ENCODE data around the gene TNFRSF21.
"Not testable (repeated sequence)": the region's sequence is repeated elsewhere in the genome, so short reads cannot be mapped to it uniquely, and the experiment has no call there.

The TNFRSF21 gene

GRCh38 chr6:47309291-47310130, at the start of gene TNFRSF21:
TNFRSF21 (minus strand) TSS chr6:47309905; CDS start chr6:47309511, 394 bp downstream.
- peak; percentile 86 for DNase-seq

DNA sequence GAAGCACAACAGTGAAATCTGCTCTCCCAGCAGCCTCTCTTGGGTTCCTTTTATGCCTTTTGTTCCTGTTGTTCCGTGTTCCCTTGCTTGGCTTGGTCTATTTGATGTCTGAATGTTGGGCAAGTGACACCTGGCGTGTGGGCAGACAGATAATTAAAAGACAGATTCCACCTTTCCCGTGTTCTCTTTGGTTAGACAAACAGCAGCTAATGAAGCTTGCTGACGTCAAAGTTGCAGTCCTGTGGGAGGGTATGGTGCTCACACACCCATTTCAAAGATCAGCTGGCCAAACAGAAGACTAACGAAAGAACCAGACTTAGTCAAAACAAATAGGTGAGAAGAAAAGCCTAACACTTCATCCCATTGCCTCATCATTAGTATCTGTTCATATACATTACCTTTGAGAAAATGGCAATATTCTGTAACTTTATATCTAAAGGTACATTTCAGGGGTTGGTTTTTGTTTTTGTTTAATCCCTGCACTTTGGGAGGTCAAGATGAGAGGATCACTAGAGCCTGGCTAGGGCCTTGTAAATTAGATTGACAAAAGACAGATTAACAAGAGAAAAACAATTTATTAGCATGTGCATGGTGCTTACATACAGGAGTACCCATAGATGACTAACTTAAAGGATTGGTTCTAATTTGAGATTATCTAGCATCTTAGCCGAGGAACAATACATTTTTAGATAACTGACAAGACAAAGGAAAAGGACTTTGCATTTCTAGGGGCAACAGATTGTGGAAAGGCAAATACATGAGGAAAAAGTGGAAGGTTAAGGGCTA, 48.9 kb upstream of the TNFRSF21 start:
- DNase-seq = no peak

DNA sequence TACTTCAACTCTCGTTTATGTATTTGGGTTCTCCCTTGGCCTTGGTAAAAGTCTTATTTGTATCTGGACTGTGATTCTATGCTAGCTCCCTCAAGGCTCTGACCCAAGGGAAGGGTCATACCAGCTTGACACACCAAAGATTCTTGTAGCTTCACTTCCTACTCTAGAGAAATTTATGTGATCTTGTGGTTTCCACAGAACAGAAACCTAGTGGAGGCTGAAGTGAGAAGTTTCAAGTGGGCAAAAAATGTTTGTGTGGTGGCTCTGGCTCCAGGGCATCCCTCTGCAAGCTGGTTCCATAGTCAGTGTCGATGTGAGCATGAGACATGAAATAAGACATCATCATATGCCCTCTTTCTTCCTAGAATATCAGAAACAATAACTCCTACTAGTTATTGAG, 48.1 kb upstream of the TNFRSF21 start:
- no peak for DNase-seq

GRCh38 chr6:47355496-47355895, 45.8 kb upstream of the TNFRSF21 start:
- DNase-seq = no peak

- no peak for DNase-seq
Observed at GRCh38 chr6:47353871-47354270, 44.2 kb upstream of the TNFRSF21 start.

DNA sequence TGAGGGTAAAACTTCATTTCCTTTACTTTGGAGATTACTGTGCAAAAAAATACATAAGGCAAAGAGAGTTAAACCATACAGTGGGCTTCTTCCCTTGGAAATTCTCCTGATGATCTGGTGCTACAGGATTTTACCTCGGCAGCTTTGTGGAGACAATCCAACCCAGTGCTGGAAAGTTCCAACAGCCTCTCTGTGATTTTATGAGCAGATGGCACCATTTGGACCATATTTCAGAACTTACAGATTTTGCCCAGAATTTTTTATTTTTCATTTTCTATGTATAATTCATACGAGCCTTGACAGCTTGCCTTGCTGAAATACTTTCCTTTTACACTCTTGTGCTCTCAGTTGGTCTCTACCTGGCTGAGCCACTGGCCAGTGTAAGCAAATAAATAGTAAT, 43.3 kb upstream of the TNFRSF21 start:
- no peak for DNase-seq

DNA sequence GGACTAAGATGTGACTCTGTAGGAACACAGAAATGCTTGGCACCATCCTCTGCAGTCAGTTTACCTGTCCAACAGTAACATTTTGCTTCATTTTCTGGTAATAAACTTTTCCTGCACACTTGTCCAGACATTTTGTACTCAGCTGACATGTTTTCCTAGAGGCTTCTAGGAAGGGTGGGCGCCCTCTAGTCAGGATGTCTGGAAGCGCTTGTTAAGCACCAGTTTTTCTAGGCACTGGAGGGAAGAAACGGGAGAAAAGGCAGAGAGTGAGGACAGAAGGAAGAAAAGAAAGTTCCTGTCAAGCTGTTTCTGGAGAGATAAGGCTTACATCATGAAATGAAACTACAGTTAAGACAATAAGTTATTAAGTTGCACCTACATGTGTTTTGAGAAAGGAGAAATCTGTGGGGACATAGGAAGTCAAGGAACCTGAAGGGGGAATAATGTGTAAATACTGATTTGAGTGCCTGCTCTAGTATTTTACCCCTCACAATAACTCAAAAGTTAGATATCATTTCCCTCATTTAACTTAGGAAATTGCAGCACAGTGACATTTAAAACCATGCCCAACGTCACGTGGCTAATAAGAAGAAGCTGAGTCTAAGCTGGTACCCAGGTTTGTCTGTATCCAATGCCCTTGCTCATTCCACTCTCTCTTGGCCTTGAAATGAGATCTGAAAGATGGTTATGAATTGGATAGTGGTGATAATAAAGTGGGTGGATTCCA, 42.7 kb upstream of the TNFRSF21 start:
- DNase-seq = no peak

- no peak for DNase-seq
Observed at GRCh38 chr6:47351621-47352020, 41.9 kb upstream of the TNFRSF21 start.

GRCh38 chr6:47349931-47350330, 40.2 kb upstream of the TNFRSF21 start:
- DNase-seq = no peak

DNA sequence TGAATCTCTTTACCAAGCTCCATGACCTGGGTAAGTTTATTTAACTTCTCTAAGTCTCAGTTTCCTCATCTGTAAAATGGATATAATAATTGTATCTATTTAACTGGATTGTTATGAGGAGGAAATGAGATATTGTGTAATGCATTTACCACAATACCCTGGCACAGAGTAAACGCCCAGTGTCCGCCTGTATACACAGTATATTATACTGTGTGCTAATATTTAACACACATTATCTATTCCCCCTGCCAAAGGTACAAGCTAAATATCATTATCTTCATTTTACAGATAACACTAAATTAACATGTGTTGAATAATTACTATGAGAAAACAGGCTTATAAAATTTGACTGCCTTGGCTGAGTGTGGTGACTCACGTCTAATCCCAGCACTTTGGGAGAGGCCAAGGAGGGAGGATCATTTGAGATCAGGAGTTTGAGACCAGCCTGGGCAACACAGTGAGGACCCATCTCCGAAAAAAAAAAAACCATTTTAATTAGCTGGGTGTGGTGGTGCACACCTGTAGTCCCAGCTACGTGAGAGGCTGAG, 38.7 kb upstream of the TNFRSF21 start:
- no peak for DNase-seq

DNA sequence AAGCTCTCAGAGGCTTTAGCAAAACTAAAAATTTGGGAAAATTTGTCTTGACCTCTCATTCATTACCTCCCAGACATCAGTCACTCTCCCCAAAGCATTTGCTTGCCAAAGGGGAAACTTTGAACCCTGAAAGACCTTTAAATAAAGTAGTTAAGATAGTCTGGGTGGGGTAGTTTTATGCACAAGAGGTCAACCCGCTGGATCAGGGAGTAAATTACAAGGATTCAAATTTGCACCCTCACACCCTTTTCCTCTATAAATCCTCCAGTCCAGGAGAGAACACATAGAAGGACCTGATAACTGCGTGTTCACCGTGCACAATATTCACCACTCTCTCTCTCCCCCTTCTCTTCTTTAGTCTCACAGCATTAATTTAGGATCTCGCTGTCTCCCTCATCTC, 36.1 kb upstream of the TNFRSF21 start:
- no peak for DNase-seq

DNA sequence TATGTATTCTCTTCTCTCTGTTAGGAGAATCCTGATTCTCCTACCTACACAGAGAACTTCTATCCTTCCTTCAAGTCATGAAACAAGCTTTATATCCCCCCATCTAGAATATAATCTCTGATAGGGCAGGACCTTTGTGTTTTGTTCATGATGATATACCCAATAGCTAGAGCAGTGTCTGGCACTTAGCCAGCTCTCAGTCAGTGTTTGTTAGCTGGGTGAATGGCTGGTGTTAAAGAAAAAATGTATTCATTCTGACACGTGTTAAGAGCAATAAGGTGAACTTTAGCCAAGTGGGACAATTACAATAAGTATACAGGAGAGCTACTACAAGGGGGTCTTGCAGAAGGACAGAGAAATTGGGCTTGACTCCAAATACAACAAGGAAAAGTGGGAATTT, 34.3 kb upstream of the TNFRSF21 start:
- no peak for DNase-seq

- DNase-seq = no peak
Observed at GRCh38 chr6:47343600-47343999, 33.9 kb upstream of the TNFRSF21 start.

DNA sequence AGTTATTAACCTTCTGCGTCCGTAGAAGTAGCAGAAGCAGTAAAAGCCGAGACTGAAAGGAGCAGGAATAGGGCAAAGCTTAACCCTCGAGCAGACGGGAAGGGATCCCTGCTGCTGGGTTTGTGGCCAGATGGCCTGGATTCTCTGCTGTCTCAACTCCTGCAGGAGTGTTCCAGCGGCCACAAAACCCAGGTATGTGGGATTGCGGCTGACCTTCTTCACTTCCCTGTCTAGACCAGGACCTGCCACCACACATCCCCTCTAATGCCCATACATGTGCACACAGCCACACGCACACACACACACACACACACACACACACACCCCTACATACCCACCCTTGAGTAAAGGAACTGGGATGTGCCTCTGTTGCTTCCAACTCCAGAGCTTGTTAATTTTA, 33.1 kb upstream of the TNFRSF21 start:
- DNase-seq = no peak

DNA sequence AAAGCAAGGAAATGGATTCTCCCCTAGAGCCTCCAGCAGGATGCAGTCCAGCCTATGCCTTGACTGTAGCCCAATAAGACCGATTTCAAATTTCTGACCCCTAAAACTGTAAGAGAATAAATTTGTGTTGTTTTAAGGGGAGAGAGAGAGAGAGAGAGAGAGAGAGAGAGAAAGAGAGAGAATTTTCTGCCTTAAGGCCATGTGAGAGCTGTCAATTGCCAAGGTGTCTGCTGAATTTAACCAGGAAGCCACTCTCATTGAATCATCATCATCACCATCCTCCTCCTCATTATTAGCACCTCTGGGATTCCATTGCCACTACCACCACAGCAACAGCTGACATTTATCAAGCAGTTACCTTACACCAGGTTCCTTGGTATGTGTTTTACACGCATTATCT, 27.8 kb upstream of the TNFRSF21 start:
- DNase-seq = no peak

DNA sequence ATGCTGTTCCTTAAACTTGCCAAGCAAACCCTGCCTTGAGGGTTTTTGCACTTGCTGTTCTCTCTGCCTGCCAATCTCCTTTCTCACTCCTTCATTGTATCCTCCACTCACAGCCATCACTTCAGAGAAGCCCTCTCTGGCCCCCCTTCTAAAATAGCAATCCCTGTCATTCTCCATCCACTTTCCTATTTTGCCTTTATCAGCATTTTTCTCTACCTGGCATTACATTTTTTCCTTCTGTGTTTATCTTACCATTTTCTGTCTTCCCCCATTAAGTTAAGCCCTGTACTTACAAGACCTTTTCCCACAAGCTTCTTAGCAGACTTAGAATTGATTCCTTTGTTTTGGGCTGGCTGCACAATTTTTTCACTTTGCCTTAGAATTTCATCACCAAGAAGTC, 26.6 kb upstream of the TNFRSF21 start:
- DNase-seq = no peak

- no peak for DNase-seq
Observed at GRCh38 chr6:47335466-47335865, 25.8 kb upstream of the TNFRSF21 start.

DNA sequence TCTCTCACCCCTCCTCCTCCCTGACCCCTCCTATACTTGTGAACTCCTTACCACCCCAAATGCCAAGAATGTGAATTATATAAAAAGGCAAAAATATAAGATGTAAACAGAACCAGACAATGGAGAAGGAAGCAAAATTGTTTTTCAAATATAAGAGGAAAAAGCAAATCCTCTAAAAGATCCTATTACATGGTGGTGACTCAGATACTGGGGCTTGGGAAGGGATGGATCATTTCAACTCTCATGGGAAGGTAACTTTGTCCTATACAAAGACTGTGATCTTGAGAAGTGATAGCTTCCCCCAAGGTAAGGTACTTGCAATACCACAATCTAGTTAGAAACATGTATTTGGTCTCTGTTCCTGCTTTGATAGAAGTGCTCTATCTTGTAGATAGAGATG, 24.6 kb upstream of the TNFRSF21 start:
- DNase-seq = no peak

DNA sequence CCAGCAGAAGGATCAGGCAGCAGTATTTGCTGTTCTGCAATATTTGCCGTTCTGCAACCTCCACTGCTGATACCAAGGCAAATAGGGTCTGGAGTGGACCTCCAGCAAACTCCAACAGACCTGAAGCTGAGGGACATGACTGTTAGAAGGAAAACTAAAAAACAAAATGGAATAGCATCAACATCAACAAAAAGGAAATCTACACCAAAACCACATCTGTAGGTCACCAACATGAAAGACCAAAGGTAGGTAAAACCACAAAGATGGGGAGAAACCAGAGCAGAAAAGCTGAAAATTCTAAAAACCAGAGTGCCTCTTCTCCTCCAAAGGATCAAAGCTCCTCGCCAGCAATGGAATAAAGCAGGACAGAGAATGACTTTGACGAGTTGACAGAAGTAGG, 18.9 kb upstream of the TNFRSF21 start:
- DNase-seq = not testable (repeated sequence)

GRCh38 chr6:47328139-47328538, 18.4 kb upstream of the TNFRSF21 start:
- not testable (repeated sequence) for DNase-seq

GRCh38 chr6:47323887-47324286, 14.2 kb upstream of the TNFRSF21 start:
- no peak for DNase-seq

DNA sequence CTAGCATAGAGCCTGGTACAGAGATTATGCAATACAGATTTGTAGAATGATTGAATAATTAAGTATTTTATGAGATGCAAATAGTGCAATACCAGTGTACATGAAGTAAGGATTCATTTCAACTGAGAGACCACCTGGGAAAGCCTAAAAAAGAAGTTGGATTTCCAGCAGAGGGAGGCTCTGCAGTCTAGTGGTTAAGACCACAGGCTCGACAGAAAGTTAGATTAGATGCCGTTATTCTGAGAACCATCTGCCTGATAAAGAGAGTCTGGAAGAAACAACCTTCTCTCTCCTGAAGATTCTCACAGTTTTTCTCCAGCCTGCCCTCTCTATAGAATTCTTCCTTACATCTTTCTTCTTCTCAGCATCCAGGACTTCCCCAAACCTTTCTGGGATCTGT, 13.6 kb upstream of the TNFRSF21 start:
- DNase-seq = no peak

- DNase-seq = no peak
Observed at GRCh38 chr6:47321577-47321976, 11.9 kb upstream of the TNFRSF21 start.

Data from amniotic stem cell (primary cell).